K562 (cell line): ENCODE measurements around the gene GTF3C1. TPM values are rescaled to one million over a fixed set of nuclear protein-coding genes. Genes with fewer than 3 reads are reported as not detected.

Source experiments
- AFF4 ChIP-seq: sonication (generic); formaldehyde crosslinking; IDR thresholded peaks from 2 replicates; pipeline ENCODE4 v1.8.0; 2023; ENCODE audit warnings: mild to moderate bottlenecking, missing genetic modification reagents
- MEIS2 ChIP-seq: fragments of 450-650 bp; IDR thresholded peaks from 2 replicates; pipeline ENCODE4 v1.6.1; 2014; ENCODE audit warnings: mild to moderate bottlenecking; ENCODE audit not compliant: partially characterized antibody
- POLR3A ChIP-seq: IDR thresholded peaks from 2 replicates; pipeline ENCODE4 v1.6.1; 2011; ENCODE audit warnings: borderline replicate concordance, mild to moderate bottlenecking, moderate library complexity; ENCODE audit not compliant: insufficient read length, insufficient read depth; ENCODE audit errors: extremely low read depth
- RFX5 ChIP-seq: IDR thresholded peaks from 2 replicates; pipeline ENCODE4 v1.6.1; 2011; ENCODE audit warnings: low read depth, mild to moderate bottlenecking, improper control_type of control experiment, low read length
- TBL1XR1 ChIP-seq, 2 experiments: IDR thresholded peaks; 2 replicates each; pipeline ENCODE4 v1.6.1; 2012; ENCODE audit warnings: improper control_type of control experiment in 2 of 2, low read length in 2 of 2, mild to moderate bottlenecking in 1 of 2
- ZKSCAN3 ChIP-seq: fragments of 250-450 bp; sonication (Bioruptor Pico); IDR thresholded peaks from 2 replicates; pipeline ENCODE4 v1.4.0; 2020
- ZNF280A ChIP-seq: fragments of 450-650 bp; IDR thresholded peaks from 2 replicates; pipeline ENCODE4 v1.6.1; 2018; ENCODE audit warnings: mild to moderate bottlenecking, low read depth; ENCODE audit not compliant: partially characterized antibody
- polyA plus RNA-seq, 8 experiments: library from polyadenylated mRNA; depleted of rRNA in 4 of 8; stranded (reverse) in 5 of 8; unstranded in 3 of 8; fragments of >200 nt; fragmentation: Nextera tagmentation in 2 of 8; fragmentation: Illumina TruSeq in 1 of 8; extraction: Ambion mirVana in 2 of 8; extraction: Trizol in 1 of 8; gene quantifications; 2 replicates each; pipeline versions ENCODE4 v1.2.1 to v1.2.3, GENCODE V29; 2011 to 2014; ENCODE audit warnings: inconsistent platforms in 1 of 8, missing spikeins in 1 of 8
- total RNA-seq, 7 experiments: library from RNA; depleted of rRNA in 6 of 7; stranded (reverse); fragments of >200 nt in 6 of 7; fragmentation: Illumina TruSeq in 2 of 7; extraction: Trizol in 2 of 7; gene quantifications; 2 replicates each; pipeline versions ENCODE4 v1.2.1 to v1.2.3, GENCODE V29; 2011 to 2021; ENCODE audit warnings: low replicate concordance in 1 of 7

GTF3C1 gene
- total and polyA plus RNA-seq, 9 of the 15 experiments (the other 6 are each of a cell fraction or from before 2014, with no cell fraction given) = 0.72 to 63.6 (median 30.9) TPM

- TF ChIP-seq AFF4 (CRISPR knock-in tag) (no peak), POLR3A (no peak), ZKSCAN3 (CRISPR knock-in tag) (no peak), MEIS2 (no peak), RFX5 (no peak), ZNF280A (no peak), TBL1XR1 (IDR thresholded peaks at IDR 0.05; ENCODE audit: low read length in 2 of 2) (no peak)
Observed at GRCh38 chr16:27480761-27481160, 69.0 kb downstream of the GTF3C1 start (continued).
